AG04449 (cell line): Measurements from ENCODE around the gene GOLGA1.

Experiments used
- CTCF ChIA-PET: fragments of 350-600 bp; formaldehyde crosslinking; extraction: SDS; loops from one replicate; lab custom pipeline; 2021; ENCODE audit warnings: antibody characterized with exemption; lab: Yijun Ruan, JAX
- POLR2A ChIA-PET: fragments of 400-600, 350-600 bp; formaldehyde crosslinking; extraction: SDS; loops from one replicate; lab custom pipeline; 2020; ENCODE audit warnings: antibody characterized with exemption, inconsistent platforms; lab: Yijun Ruan, JAX
- DNase-seq: peaks from one replicate; pipeline ENCODE4 v3.0.0-alpha.2; 2010; ENCODE audit warnings: low read depth, low spot score
- H3K4me3 ChIP-seq: 2 replicates; pipeline ENCODE4 v1.5.1; 2011; ENCODE audit warnings: low read depth, mild to moderate bottlenecking, control low read depth, low read length
- CTCF ChIP-seq: IDR thresholded peaks from one replicate; pipeline ENCODE4 v1.5.1; 2011; ENCODE audit warnings: mild to moderate bottlenecking, moderate library complexity, low read length, control low read depth, inconsistent platforms; ENCODE audit not compliant: insufficient read depth; ENCODE audit errors: missing control alignments

The GOLGA1 gene

GRCh38 chr9:124828489-124829333 is 112.2 kb downstream of the GOLGA1 start:
- CTCF ChIA-PET, result interaction anchor here (2.8 to 42.1 kb wide), 3 partner anchors 23 to 53 kb away, joined by 7 to 2098 read pairs (median 276); partner anchors contain the start of genes NR6A1, OLFML2A and WDR38
- no peak overlapping the region for H3K4me3 ChIP-seq
- POLR2A ChIA-PET, result no interaction called here
- no peak for DNase-seq
- no peak for TF ChIP-seq CTCF
